IMR-90 (cell line): ENCODE data around the gene CNTNAP3B. TPM values are rescaled to one million over a fixed set of nuclear protein-coding genes. Genes with fewer than 3 reads are reported as not detected.
"Not testable (repeated sequence)": the region's sequence is repeated elsewhere in the genome, so short reads cannot be mapped to it uniquely, and the experiment has no call there.

Experiments
- ATAC-seq: fragments of 200-7000 bp; cut with Tn5 transposase; 2 replicates; pipeline ENCODE4 v1.9.1; 2020; ENCODE audit warnings: low read depth, mild to moderate bottlenecking, moderate library complexity
- BruUV-seq: library from RNA; stranded (reverse); fragments of 400-500 nt; replicated peaks from 2 replicates; lab custom pipeline; 2021; lab: Mats Ljungman, UMichigan
- CTCF ChIA-PET: fragments of 300-600 bp; formaldehyde crosslinking; extraction: SDS; loops from one replicate; lab custom pipeline; 2021; ENCODE audit warnings: antibody characterized with exemption; lab: Yijun Ruan, JAX
- POLR2A ChIA-PET: fragments of 300-600 bp; sonication (Branson Sonifier 250); formaldehyde crosslinking; loops from one replicate; lab custom pipeline; 2022; ENCODE audit warnings: antibody characterized with exemption; ENCODE audit not compliant: unreplicated experiment; lab: Charles Lee
- DNase-seq: peaks from one replicate; pipeline ENCODE4 v3.0.0; 2013
- H2AFZ ChIP-seq: replicated peaks from 2 replicates; pipeline ENCODE3; 2013; ENCODE audit warnings: low read length, mild to moderate bottlenecking; ENCODE audit not compliant: poor library complexity
- H2AK5ac ChIP-seq: 2 replicates; pipeline ENCODE4 v1.6.1; 2013; ENCODE audit warnings: low read depth, low read length, inconsistent platforms
- H2AK9ac ChIP-seq: replicated peaks from 2 replicates; pipeline ENCODE3; 2013; ENCODE audit warnings: mild to moderate bottlenecking, low read depth, low read length, moderate library complexity; ENCODE audit not compliant: poor library complexity
- H2BK120ac ChIP-seq: 2 replicates; pipeline ENCODE4 v1.6.1; 2013; ENCODE audit warnings: low read depth, low read length, inconsistent platforms
- H2BK15ac ChIP-seq: 3 replicates; pipeline ENCODE4 v1.6.1; 2013; ENCODE audit warnings: low read depth, low read length, inconsistent platforms
- H2BK20ac ChIP-seq: 2 replicates; pipeline ENCODE4 v1.6.1; 2013; ENCODE audit warnings: low read depth, mild to moderate bottlenecking, inconsistent platforms, low read length, moderate library complexity
- H2BK5ac ChIP-seq: 2 replicates; pipeline ENCODE4 v1.6.1; 2013; ENCODE audit warnings: mild to moderate bottlenecking, low read depth, low read length, inconsistent platforms; ENCODE audit not compliant: poor library complexity, severe bottlenecking
- H3K14ac ChIP-seq: replicated peaks from 2 replicates; pipeline ENCODE4 v1.6.1; 2013; ENCODE audit warnings: low read depth, low read length, inconsistent platforms
- H3K18ac ChIP-seq: 2 replicates; pipeline ENCODE4 v1.6.1; 2013; ENCODE audit warnings: low read depth, low read length, control low read depth
- H3K23ac ChIP-seq: 2 replicates; pipeline ENCODE4 v1.6.1; 2013; ENCODE audit warnings: low read depth, low read length, inconsistent platforms
- H3K27ac ChIP-seq: 2 replicates; pipeline ENCODE4 v1.5.1; 2013; ENCODE audit warnings: mild to moderate bottlenecking, control low read depth, low read length; ENCODE audit not compliant: insufficient read depth
- H3K27me3 ChIP-seq: 2 replicates; pipeline ENCODE4 v1.6.1; 2013; ENCODE audit warnings: low read length; ENCODE audit not compliant: control insufficient read depth, insufficient read depth
- H3K36me3 ChIP-seq: 2 replicates; pipeline ENCODE4 v1.6.1; 2013; ENCODE audit warnings: low read length, mixed read lengths; ENCODE audit not compliant: control insufficient read depth, insufficient read depth
- H3K4ac ChIP-seq: 2 replicates; pipeline ENCODE4 v1.6.1; 2013; ENCODE audit warnings: low read depth, low read length, inconsistent platforms
- H3K4me1 ChIP-seq: 2 replicates; pipeline ENCODE4 v1.6.1; 2013; ENCODE audit warnings: low read length, mixed read lengths; ENCODE audit not compliant: control insufficient read depth, insufficient read depth
- H3K4me2 ChIP-seq: 2 replicates; pipeline ENCODE4 v1.6.1; 2013; ENCODE audit warnings: low read depth, mild to moderate bottlenecking, control low read depth, low read length, moderate library complexity
- H3K4me3 ChIP-seq: 2 replicates; pipeline ENCODE4 v1.5.1; 2013; ENCODE audit warnings: low read depth, mild to moderate bottlenecking, control low read depth, low read length, moderate library complexity; ENCODE audit not compliant: insufficient read depth
- H3K56ac ChIP-seq: 2 replicates; pipeline ENCODE4 v1.6.1; 2013; ENCODE audit warnings: low read length, inconsistent platforms; ENCODE audit not compliant: insufficient read depth; ENCODE audit errors: extremely low read depth
- H3K79me1 ChIP-seq, 2 experiments: 2 replicates each; pipeline ENCODE4 v1.6.1; 2013; ENCODE audit warnings: low read length in 2 of 2, inconsistent platforms in 1 of 2, low read depth in 1 of 2
- H3K9ac ChIP-seq: 2 replicates; pipeline ENCODE4 v1.6.1; 2013; ENCODE audit warnings: low read depth, low read length, control low read depth
- H3K9me1 ChIP-seq: 2 replicates; pipeline ENCODE4 v1.6.1; 2013; ENCODE audit warnings: low read length, inconsistent platforms; ENCODE audit not compliant: insufficient read depth
- H3K9me3 ChIP-seq: 2 replicates; pipeline ENCODE4 v1.6.1; 2013; ENCODE audit warnings: low read length; ENCODE audit not compliant: control insufficient read depth, insufficient read depth
- H4K20me1 ChIP-seq: 2 replicates; pipeline ENCODE4 v1.6.1; 2013; ENCODE audit warnings: low read length, inconsistent platforms; ENCODE audit not compliant: insufficient read depth
- H4K5ac ChIP-seq: 2 replicates; pipeline ENCODE4 v1.6.1; 2013; ENCODE audit warnings: mild to moderate bottlenecking, low read depth, low read length, control low read depth
- H4K8ac ChIP-seq, 2 experiments: 2 replicates each; pipeline ENCODE4 v1.6.1; 2013; ENCODE audit warnings: low read depth in 2 of 2, low read length in 2 of 2, control low read depth in 1 of 2, inconsistent platforms in 1 of 2
- H4K91ac ChIP-seq: 2 replicates; pipeline ENCODE4 v1.6.1; 2013; ENCODE audit warnings: low read depth, low read length, inconsistent platforms; ENCODE audit not compliant: insufficient read depth
- WGBS, 2 experiments: methylation state at CpG; one replicate each; pipeline versions ENCODE4 v1.1.5 to v1.1.7; 2013; ENCODE audit warnings: missing lambda C conversion rate in 2 of 2; ENCODE audit not compliant: insufficient read length in 1 of 2; ENCODE audit errors: extremely low coverage in 2 of 2; 5-methylcytosine and 5-hydroxymethylcytosine counted together
- dilution Hi-C: fragments of 300-500 bp; cut with HindIII; formaldehyde crosslinking; loops from one replicate; pipeline ENCODE4 v1.14.3; 2018; ENCODE audit warnings: low sequenced_read_pairs; ENCODE audit not compliant: unreplicated experiment
- in situ Hi-C: fragments of 300-500 bp; cut with MboI; formaldehyde crosslinking; loops from 3 replicates; pipeline ENCODE4 v1.14.3; 2019; ENCODE audit warnings: low sequenced_read_pairs, inconsistent platforms, mixed read lengths
- intact Hi-C: fragments of 100-400 bp; cut with micrococcal nuclease; formaldehyde crosslinking; loops from 2 replicates; pipeline ENCODE4 v1.10.0; 2022
- polyA plus RNA-seq, 3 experiments: library from polyadenylated mRNA; depleted of rRNA; stranded (reverse); fragments of >200 nt; gene quantifications; 2 replicates each; pipeline ENCODE4 v1.2.3, GENCODE V29; 2012; ENCODE audit warnings: low replicate concordance in 1 of 3
- total RNA-seq: library from RNA; depleted of rRNA; stranded (reverse); fragments of >200 nt; gene quantifications from 2 replicates; pipeline ENCODE4 v1.2.3, GENCODE V29; 2012

The CNTNAP3B gene
- total and polyA plus RNA-seq, 2 of the 4 experiments (the other 2 are of a cell fraction), result 1.4 to 2.1 TPM

GRCh38 chr9:42127056-42127841, 2.0 kb downstream of the CNTNAP3B start:
- H2BK5ac ChIP-seq, H3K4me2 ChIP-seq, H3K14ac ChIP-seq, POLR2A ChIA-PET, CTCF ChIA-PET, dilution Hi-C loops, H4K91ac ChIP-seq, H3K27me3 ChIP-seq, H2AFZ ChIP-seq, intact Hi-C loops, H4K8ac ChIP-seq, H3K4ac ChIP-seq, H3K36me3 ChIP-seq, BruUV-seq, H3K4me1 ChIP-seq, in situ Hi-C loops, ATAC-seq, H3K9me3 ChIP-seq, H2BK15ac ChIP-seq, H3K9me1 ChIP-seq, H2AK5ac ChIP-seq, DNase-seq, H4K5ac ChIP-seq, H2BK20ac ChIP-seq, H3K56ac ChIP-seq, H4K20me1 ChIP-seq, H3K27ac ChIP-seq, H3K79me1 ChIP-seq, H2BK120ac ChIP-seq, H3K4me3 ChIP-seq, H3K9ac ChIP-seq, H2AK9ac ChIP-seq, H3K18ac ChIP-seq, H3K23ac ChIP-seq: not testable (repeated sequence)
- WGBS, 2 experiments, result 46% methylated on average over 3 of the region's 12 CpGs; no CpG with 5 or more reads in 1 of the 2 experiments

GRCh38 chr9:42121007-42121406, 8.2 kb downstream of the CNTNAP3B start:
- H3K4me1 ChIP-seq, H3K27me3 ChIP-seq, H3K36me3 ChIP-seq, POLR2A ChIA-PET, H3K56ac ChIP-seq, H4K8ac ChIP-seq, H2BK5ac ChIP-seq, H3K23ac ChIP-seq, H3K9me3 ChIP-seq, H3K9ac ChIP-seq, H2BK15ac ChIP-seq, H4K20me1 ChIP-seq, H3K9me1 ChIP-seq, H3K27ac ChIP-seq, H3K4me2 ChIP-seq, H2AK5ac ChIP-seq, H4K91ac ChIP-seq, H3K18ac ChIP-seq, H3K14ac ChIP-seq, H3K4me3 ChIP-seq, DNase-seq, H4K5ac ChIP-seq, dilution Hi-C loops, CTCF ChIA-PET, BruUV-seq, H2AK9ac ChIP-seq, H3K79me1 ChIP-seq, H2BK20ac ChIP-seq, intact Hi-C loops, ATAC-seq, H3K4ac ChIP-seq, H2BK120ac ChIP-seq, in situ Hi-C loops, H2AFZ ChIP-seq: not testable (repeated sequence)
- no CpG with 5 or more reads among the region's 7 CpGs for WGBS, 2 experiments
